Astrocyte (in vitro differentiated cells and primary cell): ENCODE results near the gene WNT7A.

Experiments
- EZH2 ChIP-seq: IDR thresholded peaks from 2 replicates; pipeline ENCODE4 v1.6.1; 2012; ENCODE audit warnings: mild to moderate bottlenecking, low read length, inconsistent platforms; ENCODE audit not compliant: insufficient read depth
- TF ChIP-seq, protein P1 (sequence below): IDR thresholded peaks from 2 replicates; pipeline ENCODE4 v1.5.1; 2011; ENCODE audit warnings: low read depth, mild to moderate bottlenecking, inconsistent platforms, low read length, moderate library complexity; ENCODE audit not compliant: insufficient read depth

DNA sequence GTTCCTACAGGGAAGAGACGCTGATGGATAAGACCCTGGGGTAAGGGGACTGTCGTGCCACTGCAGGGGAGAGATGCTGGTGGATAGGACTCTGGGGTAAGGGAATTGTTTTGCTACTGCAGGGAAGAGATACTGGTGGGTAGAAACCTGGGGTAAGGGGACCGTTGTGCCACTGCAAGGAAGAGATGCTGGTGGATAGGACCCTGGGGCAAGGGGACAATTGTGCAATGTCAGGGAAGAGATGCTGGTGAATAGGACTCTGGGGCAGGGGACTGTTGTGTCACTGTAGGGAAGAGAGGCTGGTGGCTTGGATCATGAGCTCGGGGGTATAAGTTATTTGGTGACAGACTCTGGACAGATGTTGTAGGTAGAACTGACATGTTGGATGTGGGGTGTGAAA, 37.6 kb downstream of the WNT7A start:
- TF ChIP-seq, protein P1, sequence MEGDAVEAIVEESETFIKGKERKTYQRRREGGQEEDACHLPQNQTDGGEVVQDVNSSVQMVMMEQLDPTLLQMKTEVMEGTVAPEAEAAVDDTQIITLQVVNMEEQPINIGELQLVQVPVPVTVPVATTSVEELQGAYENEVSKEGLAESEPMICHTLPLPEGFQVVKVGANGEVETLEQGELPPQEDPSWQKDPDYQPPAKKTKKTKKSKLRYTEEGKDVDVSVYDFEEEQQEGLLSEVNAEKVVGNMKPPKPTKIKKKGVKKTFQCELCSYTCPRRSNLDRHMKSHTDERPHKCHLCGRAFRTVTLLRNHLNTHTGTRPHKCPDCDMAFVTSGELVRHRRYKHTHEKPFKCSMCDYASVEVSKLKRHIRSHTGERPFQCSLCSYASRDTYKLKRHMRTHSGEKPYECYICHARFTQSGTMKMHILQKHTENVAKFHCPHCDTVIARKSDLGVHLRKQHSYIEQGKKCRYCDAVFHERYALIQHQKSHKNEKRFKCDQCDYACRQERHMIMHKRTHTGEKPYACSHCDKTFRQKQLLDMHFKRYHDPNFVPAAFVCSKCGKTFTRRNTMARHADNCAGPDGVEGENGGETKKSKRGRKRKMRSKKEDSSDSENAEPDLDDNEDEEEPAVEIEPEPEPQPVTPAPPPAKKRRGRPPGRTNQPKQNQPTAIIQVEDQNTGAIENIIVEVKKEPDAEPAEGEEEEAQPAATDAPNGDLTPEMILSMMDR = no peak
- no peak for TF ChIP-seq EZH2
